CD4-positive, alpha-beta T cell treated with Interleukin-15 for 1 hour (primary cell): ENCODE measurements around the gene SPOCK2.

ENCODE experiments used
- DNase-seq: peaks from one replicate; pipeline ENCODE4 v3.0.0-alpha.2; 2020

Gene SPOCK2

DNA sequence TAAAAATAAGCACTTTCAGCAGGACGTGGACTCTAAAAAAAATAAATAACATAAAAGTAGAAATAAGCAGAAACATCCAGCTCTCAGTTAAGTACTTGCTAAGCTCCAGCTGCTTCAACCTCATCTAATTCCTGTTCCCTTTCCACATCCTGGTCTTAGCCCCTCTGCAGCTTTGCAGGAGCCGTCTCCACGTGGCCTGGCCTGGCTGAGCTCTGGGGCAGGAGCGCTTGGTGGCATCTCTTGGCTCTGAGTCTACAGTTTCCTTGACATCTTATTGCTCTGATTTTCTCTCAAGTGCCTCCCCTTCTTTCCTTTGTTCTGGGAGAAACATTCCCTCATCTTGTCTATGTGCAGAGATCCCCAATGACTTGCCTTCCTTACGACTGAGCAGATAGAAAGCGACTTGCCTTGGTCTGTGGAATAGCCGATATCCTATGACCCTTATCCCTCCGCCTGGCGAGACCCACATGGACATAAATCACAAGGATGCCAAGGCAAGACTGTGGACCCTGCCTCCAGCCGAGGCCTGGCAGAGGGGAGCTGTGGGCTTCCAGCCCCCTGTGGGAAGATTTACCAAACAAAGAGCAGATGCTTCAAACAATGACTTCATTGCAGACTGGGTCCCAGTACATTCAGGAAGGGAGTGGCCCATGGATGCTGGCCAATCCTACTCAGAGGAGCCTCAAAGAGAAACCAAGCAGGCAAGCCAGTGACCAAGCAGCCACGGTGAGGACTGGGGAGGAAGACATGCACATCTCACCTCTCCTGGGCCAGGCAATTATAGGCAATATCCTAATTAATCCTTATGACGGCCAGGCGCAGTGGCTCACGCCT, 61.9 kb downstream of the SPOCK2 start:
- no peak for DNase-seq

DNA sequence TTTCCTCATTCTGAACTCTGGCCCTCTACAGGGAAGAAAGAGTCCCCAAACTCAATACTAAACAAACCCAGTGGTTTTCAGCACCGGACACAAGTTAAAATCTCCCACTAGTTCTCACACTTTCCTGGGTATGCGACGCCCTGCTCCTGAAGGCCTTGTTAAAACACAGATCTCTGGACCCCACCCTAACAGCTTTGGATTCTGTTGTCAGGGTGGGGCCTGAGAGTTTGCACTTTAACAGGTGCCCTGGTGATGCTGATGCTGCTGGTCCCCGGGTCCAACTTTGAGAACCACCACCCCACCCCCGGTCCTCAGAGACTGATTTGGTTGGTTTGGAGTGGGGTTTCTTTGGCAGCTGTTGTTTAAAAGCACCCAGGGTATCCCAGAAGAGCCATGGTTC, 62.5 kb downstream of the SPOCK2 start:
- DNase-seq = no peak

DNA sequence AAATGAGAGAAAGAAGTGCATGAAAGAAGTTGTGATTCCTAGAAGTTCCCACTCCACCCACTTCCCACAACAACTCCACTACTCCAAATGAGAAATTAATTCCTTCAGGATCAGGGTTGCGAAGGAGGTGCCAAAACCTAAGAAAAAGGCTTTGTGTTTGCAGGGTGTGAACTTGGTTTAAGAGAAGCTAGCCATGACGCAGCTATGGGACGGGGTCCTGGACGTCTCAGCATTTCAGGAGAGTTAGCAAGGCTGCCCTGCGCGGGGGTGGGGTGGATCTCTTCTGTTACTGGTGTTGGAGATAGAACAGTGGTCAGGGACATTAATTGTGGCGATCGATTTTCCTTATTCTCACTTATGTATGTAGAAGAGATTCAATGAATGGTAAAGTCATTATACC, 63.0 kb downstream of the SPOCK2 start:
- DNase-seq = no peak

DNA sequence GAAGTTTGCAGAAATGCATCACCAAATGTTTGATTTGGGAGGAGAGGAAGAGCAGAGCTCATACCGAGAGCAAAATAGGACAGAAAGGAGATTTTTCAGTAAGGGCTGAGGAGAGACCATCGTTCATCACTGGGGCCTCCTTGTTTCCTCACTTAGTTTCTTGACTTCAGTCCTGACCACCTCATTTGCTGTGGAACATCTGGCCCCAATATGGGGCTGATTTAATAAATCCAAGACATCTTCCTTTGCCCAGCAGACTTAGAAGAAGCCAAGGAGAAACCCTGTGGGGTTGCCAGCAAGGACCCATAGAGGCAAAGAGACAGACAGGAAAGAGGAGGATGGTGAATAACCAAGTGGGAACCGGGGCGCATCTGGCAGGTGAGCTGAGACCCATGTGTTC, 63.8 kb downstream of the SPOCK2 start:
- no peak for DNase-seq

DNA sequence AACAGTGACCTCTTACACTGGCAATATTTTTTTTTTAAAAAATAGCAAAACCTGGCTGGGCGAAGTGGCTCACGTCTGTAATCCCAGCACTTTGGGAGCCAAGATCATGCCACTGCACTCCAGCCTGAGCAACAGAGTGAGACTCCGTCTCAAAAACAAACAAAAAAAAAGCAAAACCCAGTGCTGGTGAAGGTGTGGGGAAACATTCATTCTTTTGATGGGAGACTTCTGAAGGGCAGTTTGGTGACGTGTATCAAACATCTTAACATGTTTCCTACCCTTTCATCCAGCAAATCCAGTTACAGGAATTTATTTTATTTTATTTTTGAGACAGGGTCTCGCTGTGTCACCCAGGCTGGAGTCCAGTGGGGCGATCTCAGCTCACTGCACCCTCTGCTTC, 66.1 kb downstream of the SPOCK2 start:
- no peak for DNase-seq

DNA sequence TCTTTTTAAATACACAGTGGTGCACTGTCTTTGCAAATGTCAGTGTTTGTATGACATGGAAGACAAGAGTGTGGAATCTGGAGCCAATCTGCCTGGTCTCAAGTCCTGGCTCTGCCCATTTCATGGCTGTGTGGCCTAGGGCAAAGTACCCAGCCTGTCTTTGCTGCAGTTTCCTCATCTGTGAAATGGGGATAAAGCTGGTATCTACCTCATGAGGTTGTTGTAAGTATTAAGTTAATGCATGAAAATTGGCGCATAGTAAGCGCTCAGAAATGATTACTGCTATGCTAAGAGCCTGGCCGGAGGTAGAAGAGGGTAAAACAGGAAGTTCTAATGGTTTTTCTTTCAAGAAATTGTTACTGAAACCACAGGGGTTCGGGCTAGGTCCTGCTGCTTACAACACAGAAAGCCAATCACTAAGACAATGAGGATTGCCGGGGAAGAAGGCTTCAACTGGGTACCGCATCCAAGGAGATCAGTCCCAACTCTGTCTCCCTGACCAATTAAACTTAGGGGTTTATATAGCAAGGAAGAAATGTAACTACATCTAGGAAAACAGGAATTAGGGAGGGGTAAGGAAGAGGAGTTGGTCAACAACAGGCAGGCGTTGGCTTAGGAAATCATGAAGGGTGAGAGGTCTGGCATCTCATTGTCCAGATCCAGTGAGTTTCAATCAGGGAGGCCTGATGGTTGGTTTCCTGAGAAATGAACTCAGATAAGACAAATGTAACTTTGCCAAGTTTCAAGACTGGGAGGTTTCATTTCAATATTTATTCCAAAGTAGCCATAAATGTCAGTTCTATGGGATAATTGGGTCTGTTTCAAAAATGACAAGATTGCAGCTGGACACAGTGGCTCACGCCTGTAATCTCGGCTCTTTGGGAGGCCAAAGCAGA, 67.2 kb downstream of the SPOCK2 start:
- no peak for DNase-seq

DNA sequence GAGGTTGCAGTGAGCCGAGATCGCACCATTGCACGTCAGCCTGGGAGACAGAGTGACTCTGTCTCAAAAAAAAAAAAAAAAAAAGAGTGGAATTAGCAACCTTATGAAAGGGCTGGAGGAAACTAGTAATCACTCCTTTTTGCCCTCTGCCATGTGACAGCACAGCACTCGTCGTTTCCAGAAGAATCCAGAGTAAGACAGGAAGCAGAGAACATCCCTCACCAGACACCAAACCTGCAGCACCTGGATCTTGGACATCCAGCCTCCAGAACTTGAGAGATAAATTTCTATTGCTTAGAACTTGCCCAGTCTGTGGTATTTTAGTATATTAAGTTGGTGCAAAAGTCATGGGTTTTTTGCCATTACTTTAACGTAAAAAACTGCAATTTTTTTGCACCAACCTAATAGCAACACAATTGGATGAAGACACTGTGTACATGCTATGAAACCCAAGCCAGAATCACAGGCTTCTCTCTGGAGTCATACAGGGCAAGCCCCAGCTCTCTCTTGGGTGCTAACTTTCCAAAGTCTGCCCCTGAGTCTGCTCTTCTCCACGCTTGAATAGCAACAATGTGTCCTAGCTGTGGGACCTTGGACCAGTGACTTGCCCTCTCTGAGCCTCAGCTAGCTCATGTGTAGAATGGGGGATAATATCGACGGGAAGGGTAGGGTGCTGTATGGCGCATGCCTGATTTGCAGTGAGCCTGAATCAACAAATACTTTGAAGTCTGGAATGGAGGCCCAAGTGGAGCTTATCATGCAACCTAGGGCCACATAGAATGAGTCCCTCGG, 69.1 kb downstream of the SPOCK2 start:
- DNase-seq = no peak

DNA sequence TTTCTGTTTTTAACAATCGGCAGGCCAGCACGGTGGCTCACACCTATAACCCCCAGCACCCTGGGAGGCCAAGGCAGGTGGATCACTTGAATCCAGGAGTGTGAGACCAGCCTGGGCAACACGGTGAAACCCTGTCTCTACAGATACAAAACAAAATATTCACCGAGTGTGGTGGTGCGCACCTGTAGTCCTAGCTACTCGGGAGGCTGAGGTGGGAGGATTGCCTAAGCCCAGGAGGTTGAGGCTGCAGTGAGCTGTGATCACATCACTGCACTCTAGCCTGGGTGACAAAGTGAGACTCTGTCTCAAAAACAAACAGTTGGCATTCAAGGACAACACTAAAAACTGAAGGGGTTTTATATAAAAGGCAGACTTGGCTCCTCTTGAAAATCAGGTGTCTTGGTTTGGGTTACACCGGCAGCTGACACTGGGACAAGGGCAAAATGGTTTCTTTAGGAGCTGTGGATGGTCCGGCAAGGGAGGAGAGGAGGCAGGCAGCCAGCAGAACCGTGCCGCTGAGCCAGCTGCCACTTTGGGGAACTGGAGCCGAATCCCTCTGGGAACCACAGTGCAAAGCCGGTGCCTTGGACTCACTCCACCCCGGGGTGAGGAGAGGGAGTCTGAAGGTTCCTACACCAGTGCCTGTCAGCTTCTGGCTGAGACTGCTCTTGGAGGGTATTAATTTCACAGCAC, 71.6 kb downstream of the SPOCK2 start:
- no peak for DNase-seq

DNA sequence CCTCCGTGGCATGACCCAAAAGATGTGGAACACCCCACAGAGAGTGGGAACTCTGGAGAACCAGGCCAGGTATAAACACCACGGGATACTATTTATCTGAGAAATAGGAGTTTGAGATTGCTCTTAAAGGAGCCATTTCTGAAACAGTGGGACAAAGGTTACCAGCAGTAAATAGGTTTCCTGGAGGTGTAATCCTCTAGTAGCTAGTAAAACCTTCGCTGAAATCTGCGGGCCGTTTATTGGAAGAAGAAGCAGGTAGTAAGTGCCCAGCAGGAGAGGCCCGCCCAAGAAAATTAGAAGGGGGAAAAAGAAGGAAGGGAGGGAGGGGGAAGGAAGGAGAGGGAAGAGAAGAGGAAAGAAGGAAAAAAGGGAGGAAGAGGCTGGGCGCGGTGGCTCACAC, 72.5 kb downstream of the SPOCK2 start:
- DNase-seq = no peak

DNA sequence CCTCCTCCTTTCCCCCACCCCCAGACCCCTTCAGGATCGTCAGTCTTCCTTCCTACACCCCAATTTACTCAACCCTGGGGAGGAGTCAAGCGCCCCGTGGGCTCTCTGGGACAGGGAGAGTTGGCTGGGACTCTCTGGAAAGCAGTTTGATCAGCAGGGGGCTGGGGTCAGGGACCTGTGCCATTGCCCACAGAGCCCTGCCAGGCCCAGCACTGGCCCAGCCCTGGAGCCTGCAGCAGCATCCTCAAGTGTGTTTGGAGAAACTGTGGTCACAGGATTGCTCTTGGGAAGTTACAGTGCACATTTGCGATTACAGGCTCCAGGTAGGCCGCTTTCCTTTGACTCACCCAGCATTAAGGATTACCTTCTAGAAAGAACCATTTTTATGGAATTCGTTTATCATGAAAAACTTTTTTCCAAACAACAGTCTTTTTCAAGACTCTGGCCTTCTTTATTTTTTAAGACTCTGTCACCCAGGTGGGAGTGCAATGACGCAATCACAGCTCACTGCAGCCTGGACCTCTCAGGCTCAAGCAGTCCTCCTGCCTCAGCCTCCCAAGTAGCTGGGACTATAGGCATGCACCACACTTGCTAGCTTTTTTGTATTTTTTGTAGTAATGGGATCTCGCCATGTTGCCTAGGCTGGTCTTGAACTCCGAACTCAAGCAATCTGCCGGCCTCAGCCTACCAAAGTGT, 73.4 kb downstream of the SPOCK2 start:
- DNase-seq = no peak

DNA sequence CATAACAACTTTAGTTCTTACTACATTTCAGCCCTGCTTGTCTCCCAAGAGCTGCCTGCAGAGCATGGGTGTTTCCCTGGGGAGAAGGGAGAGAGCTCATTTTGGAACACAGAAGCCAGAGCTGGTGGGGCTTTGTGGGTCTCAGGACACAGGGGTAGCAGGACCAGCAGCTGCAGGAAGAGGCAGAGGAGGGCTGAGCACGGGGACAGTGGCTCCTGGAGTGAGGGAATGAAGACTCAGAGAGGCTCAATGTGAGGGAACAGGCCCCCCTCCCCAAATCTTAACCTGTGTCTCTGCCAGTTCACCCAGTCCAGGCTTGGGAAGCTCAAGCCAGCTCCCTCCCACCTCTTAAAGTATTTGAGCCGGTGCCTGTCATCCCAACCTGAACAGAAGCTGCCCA, 74.2 kb downstream of the SPOCK2 start:
- no peak for DNase-seq

DNA sequence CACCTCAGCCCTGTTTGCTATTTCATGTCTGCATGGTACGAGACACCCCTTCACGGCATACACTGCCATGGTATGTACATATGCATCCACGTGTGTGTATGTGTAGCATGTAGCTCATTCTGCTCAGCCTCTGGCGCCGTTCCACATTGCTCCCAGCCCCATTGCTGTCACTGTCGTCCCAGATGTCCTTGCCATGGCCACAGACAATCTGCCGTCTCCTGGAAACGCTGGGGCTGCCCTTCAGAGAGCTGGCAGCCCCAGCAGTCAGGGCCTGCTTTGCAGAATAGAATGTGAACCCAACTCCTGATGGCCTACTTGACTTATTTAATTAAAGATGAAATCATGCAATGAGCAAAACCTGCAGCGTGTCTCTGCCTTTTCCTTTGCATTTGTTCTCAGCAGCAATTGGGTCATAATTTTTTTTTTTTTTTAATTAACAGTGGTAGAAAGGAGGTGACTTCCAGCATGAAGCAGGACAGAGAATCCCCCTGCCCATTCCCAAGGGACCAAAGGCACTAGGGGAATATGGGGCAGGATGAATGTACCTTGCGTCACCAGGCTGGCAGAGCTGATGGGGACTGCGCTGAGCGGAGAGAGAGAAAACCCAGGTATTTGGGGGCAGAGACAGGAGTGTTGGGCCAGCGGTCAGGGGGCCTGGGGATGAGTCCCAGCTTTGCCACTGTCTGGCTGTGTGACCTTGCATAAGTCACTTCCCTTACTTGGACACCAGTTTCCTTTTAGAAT, 75.0 kb downstream of the SPOCK2 start:
- no peak for DNase-seq

DNA sequence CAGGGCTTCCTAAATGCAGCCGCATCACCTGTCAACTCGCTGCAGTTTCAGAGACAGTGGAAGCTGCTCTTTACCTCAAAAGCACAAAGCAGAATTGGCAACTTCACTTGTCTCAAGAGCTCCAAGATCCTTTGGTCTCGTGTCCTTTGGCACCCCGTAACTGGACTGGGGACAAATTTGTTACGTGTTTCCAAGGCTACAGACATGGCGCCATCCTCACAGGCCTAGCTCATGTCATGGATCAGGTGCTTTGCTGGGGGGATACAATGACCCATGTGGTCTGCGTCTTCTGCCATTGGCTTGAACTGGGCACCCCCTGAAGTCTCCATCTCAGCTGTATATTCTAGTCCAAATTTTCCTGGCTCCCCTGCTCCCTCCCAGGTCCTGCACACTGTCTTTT, 75.6 kb downstream of the SPOCK2 start:
- DNase-seq = no peak

DNA sequence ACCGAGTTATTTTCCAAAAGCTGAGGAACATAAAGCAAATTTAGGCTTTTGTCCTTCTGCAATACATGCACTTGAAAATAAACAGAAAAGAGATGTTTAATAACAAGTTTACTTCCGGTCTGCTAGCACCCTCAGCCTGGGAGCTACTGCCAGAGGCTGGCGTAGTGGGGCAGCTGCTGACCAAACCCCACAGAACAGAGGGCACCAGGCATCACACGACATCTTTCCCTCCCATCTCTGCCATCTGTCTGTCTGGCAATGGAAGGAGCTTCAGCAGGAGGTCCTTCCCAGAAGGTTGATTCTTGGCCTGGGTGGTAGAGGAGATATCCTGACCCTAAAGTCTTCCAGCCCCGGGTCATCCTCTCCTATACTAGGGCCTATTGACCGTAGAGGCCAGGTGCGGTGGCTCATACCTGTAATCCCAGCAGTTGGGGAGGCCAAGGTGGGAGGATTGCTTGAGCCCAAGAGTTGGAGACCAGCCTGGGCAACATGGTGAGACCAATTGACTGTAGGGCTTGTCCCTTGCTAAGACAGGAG, 76.3 kb downstream of the SPOCK2 start:
- no peak for DNase-seq

DNA sequence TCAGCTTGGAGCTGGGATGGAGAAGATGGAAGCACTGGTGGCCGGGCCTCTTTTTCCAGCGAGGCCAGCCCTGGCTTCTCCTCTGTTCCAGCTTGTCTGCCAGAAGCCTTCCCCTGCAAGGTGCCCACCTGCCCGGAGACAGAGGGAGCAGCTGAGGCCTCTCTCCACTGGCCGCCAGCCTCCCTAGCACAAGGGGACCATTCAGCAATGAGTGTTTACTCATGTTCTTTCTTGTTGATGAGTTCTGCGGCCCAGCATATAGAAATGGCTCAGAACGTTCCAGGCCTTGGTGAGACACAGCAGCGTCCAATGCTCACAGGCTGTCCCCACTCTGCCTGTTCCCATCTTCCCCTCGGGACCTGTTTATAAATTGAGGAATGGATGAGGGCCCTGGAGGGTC, 76.9 kb downstream of the SPOCK2 start:
- DNase-seq = no peak

DNA sequence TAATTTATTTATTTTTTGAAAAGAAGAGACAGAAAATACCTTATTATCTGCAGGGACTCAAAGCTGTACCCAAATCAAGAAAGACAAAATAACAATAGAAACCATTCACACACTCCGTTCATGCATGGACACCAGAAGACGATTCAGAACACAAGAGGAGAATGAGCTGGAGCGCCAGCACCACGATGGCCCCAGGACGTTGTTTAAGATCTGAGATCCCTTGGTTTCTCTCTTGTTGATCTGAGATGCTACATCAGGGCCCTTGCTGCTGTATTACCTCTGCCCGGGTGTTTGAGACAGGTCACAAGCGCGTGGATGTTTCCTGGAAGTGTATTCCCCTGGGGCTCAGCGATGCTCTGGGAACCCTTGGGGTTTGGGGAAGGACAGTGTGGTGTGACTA, 77.3 kb downstream of the SPOCK2 start:
- DNase-seq = no peak

DNA sequence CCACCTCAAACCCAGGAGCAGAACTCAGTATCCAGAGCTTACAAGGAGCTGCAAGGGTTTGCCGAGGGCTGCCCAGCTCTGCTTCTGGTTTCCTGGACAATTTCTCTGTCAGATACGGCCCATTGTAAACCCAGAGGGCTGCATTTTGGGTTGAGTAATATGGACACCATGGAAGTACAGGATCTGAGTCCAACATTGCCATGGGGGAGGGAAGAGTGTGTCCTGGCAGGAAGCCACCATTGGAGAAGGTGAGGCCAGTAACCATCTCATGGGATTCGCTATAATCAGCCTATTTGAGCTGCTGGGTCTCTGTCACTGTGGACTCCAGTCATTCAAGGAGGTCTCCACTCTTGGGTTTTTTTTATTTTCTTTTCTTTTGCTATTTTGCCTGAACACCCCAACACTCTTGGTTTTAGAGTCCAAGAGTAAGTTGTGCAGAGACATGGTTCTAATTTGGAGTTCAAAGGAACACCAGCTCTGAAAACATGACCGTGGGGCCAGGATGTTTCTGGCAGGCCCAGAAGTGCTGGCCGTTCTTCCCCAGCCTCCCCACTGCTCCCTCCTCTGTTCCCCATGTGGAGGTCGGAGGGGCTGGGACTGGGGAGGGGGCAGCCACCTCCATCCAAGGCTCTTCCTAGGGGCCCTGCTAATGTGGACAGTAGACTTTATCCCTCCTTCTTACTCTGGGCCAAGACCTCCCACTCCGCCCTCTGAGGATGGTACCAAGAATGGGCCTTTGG, 77.9 kb downstream of the SPOCK2 start:
- no peak for DNase-seq

DNA sequence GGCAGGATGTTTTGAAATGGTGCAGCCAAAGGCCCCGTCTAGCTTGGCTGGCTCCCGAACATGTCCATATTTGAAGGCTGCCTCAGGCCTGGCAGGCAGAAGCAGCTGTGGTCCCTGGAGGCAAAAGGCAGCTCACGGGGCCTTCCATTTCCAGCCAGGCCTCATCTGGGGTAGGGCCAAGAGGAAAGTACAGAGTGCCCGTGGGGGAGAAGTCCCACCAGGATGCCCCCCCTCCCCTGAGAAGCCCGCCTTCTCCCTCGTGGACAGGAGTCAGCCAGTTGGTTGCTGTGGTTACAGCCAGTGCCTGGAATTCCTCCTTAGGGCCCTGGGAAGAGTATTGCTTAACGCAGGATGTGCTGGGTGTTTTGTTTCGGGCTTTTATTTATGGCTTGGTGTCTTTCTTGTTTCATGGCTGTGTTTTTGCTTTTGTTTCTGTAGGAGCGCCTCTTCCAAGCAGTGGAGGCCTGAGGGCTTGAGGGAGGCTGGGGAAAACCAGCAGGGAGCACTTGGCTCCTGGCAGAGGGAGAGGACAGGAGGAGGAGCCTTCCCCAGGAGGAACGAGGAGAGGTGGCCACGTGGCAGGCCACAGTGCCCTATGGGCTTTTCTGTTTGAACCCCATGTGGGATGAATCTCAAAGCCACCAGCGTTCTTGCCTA, 78.8 kb downstream of the SPOCK2 start:
- DNase-seq = no peak

DNA sequence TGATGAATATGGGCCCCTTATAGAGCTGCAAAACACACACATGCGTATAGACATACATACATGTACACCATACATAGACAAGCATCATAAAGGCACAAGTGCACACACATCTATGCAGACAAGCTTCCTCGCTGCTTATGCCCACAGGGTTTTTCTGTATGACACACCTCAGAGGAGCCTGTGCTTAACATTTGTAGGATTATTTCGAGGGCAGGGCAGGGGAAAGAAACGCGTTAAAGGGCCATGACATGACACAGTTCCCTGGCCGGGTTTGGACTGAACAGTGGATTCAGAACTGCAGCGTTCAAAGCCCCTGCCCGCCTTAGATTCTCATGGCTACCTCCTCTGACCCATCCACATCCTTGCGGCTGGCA, 79.3 kb downstream of the SPOCK2 start:
- DNase-seq = no peak
